Sigmoid colon (tissue), 7 donors: ENCODE data around the gene SPRR5. TPM values are rescaled to one million over a fixed set of nuclear protein-coding genes. Genes with fewer than 3 reads are reported as not detected.

Source experiments
- DNase-seq: peaks from one replicate; pipeline ENCODE4 v3.0.0-alpha.2; 2019
- H3K27ac ChIP-seq, 4 donors: fragments of 200-600 bp; sonication (generic); one replicate each; pipeline ENCODE4 v1.5.1; 2016 to 2019; ENCODE audit warnings: mild to moderate bottlenecking in 1 of 4
- H3K27me3 ChIP-seq, 3 donors: fragments of 200-600 bp; sonication (generic); one replicate each; pipeline ENCODE4 v1.5.1; 2019; ENCODE audit warnings: mild to moderate bottlenecking in 1 of 3
- H3K36me3 ChIP-seq, 4 donors: fragments of 200-600 bp; sonication (generic); one replicate each; pipeline ENCODE4 v1.5.1; 2016 to 2019
- H3K4me1 ChIP-seq, 4 donors: fragments of 200-600 bp; sonication (generic); one replicate each; pipeline ENCODE4 v1.5.1; 2017 to 2019
- H3K4me3 ChIP-seq, 4 donors: fragments of 200-600 bp; sonication (generic); one replicate each; pipeline ENCODE4 v1.5.1; 2017 to 2019; ENCODE audit warnings: mild to moderate bottlenecking in 2 of 4, moderate library complexity in 1 of 4
- H3K9me3 ChIP-seq, 4 donors: fragments of 200-600 bp in 3 of 4; sonication (generic) in 3 of 4; one replicate each; pipeline versions ENCODE4 v1.5.1 to v1.6.1; 2013 to 2019
- CTCF ChIP-seq, 4 experiments: fragments of 450-650 bp in 3 of 4; fragments of 200-600 bp in 1 of 4; IDR thresholded peaks; one replicate each; pipeline ENCODE4 v1.5.1; 2016 to 2019; ENCODE audit warnings: antibody characterized with exemption in 4 of 4, mild to moderate bottlenecking in 3 of 4, moderate library complexity in 2 of 4
- EP300 ChIP-seq, 4 donors: sonication (generic); formaldehyde crosslinking; IDR thresholded peaks; one replicate each; pipeline ENCODE4 v1.6.1; 2017; ENCODE audit warnings: antibody characterized with exemption in 4 of 4
- POLR2A ChIP-seq, 2 donors: fragments of 450-650 bp; IDR thresholded peaks; one replicate each; pipeline ENCODE4 v1.6.1; 2016; ENCODE audit warnings: antibody characterized with exemption in 2 of 2, mild to moderate bottlenecking in 2 of 2, moderate library complexity in 2 of 2
- POLR2AphosphoS5 ChIP-seq, 4 donors: sonication (generic); formaldehyde crosslinking; IDR thresholded peaks; one replicate each; pipeline ENCODE4 v1.6.1; 2017; ENCODE audit warnings: antibody characterized with exemption in 4 of 4
- WGBS, 2 donors: extraction: QIAGEN DNeasy Blood & Tissue Kit; methylation state at CpG; one replicate each; pipeline ENCODE4 v1.1.7; 2013; 5-methylcytosine and 5-hydroxymethylcytosine counted together
- intact Hi-C: fragments of 100-400 bp; cut with DNase I; formaldehyde crosslinking; loops from one replicate; pipeline ENCODE4 v1.15.1; 2023
- polyA plus RNA-seq, 3 donors: library from polyadenylated mRNA; stranded (reverse); fragments of 200-250 nt; gene quantifications; one replicate each; pipeline ENCODE4 v1.2.3, GENCODE V29; 2013
- total RNA-seq, 4 donors: library from RNA; depleted of rRNA; stranded (reverse); fragments of >200 nt; gene quantifications; one replicate each; pipeline ENCODE4 v1.1.0, GENCODE V29; 2016
- donor health status: healthy with polysubstance abuse.
- donor health status: Bipolar disorder and iron deficiency.
- donor health status: healthy.

Gene SPRR5
- total and polyA plus RNA-seq, 7 donors = not detected

- Histone ChIP-seq H3K27ac (no peak overlapping the region), H3K4me3 (no peak overlapping the region), H3K27me3 (peaks cover 0 to 7% (median 0%) of the 10 kb centered on the region in 3 donors), H3K4me1 (no peaks in the 10 kb centered on the region), H3K36me3 (no peaks in the 10 kb centered on the region), H3K9me3 (no peaks in the 10 kb centered on the region)
- TF ChIP-seq EP300 (IDR thresholded peaks at IDR 0.05) (no peak), POLR2AphosphoS5 (IDR thresholded peaks at IDR 0.05) (no peak), POLR2A (IDR thresholded peaks at IDR 0.05) (no peak), CTCF (IDR thresholded peaks at IDR 0.05) (no peak)
- 86 to 90% methylated on average over 3 of the region's 3 CpGs for WGBS, 2 donors
- intact Hi-C loops = no loop called here
- no peak for DNase-seq
Observed at GRCh38 chr1:152909206-152909605, 37.8 kb upstream of the SPRR5 start.

DNA sequence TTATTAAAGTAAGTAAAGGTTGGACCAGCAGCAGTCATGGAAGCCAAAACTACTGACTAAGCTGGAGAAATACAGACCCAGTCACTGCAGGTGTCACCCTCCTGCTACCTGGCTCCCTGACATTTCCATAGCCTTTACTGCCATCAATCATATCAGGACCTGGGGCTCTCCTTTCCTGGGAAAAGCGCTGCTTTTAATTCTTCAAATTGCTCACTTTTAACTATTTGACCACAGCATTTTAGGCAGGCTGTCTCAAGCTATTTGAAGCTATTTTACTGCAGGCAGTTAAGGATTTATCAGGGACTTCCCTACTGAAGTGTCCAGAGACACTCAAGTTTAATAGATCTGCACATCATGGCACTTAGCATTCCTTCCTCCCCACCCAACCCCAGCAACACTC lies 34.5 kb upstream of the SPRR5 start:
- H3K9me3 ChIP-seq = no peaks in the 10 kb centered on the region

GRCh38 chr1:152912900-152913299 lies 34.1 kb upstream of the SPRR5 start:
- TF ChIP-seq POLR2AphosphoS5 (IDR thresholded peaks at IDR 0.05) (no peak), EP300 (IDR thresholded peaks at IDR 0.05) (no peak), POLR2A (IDR thresholded peaks at IDR 0.05) (no peak), CTCF (IDR thresholded peaks at IDR 0.05) (no peak)
- Histone ChIP-seq H3K9me3 (no peaks in the 10 kb centered on the region), H3K36me3 (no peaks in the 10 kb centered on the region), H3K27me3 (peaks cover 0 to 7% (median 0%) of the 10 kb centered on the region in 3 donors), H3K27ac (no peak overlapping the region), H3K4me3 (no peak overlapping the region), H3K4me1 (no peaks in the 10 kb centered on the region)
- DNase-seq = no peak
- 46 to 53% methylated on average over 5 of the region's 5 CpGs for WGBS, 2 donors
- intact Hi-C loops = no loop called here

More for the DNA sequence above, 34.5 kb upstream of the SPRR5 start:
- Histone ChIP-seq H3K36me3 (no peaks in the 10 kb centered on the region), H3K4me1 (no peaks in the 10 kb centered on the region), H3K27ac (no peak overlapping the region), H3K4me3 (no peak overlapping the region), H3K27me3 (peaks cover 0 to 7% (median 0%) of the 10 kb centered on the region in 3 donors)
- WGBS, 2 donors = 46 to 69% methylated on average over 1 of the region's 1 CpG
- DNase-seq = no peak
- TF ChIP-seq EP300 (IDR thresholded peaks at IDR 0.05) (no peak), POLR2A (IDR thresholded peaks at IDR 0.05) (no peak), CTCF (IDR thresholded peaks at IDR 0.05) (no peak), POLR2AphosphoS5 (IDR thresholded peaks at IDR 0.05) (no peak)
- intact Hi-C loops = no loop called here

- Histone ChIP-seq H3K4me1 (no peaks in the 10 kb centered on the region), H3K9me3 (no peaks in the 10 kb centered on the region), H3K27me3 (no peaks in the 10 kb centered on the region), H3K36me3 (no peaks in the 10 kb centered on the region), H3K4me3 (no peak overlapping the region), H3K27ac (no peak overlapping the region)
- intact Hi-C loops = no loop called here
- no peak for DNase-seq
- no peak for TF ChIP-seq POLR2AphosphoS5 (IDR thresholded peaks at IDR 0.05)
- TF ChIP-seq POLR2A (IDR thresholded peaks at IDR 0.05) = no peak
- TF ChIP-seq CTCF (IDR thresholded peaks at IDR 0.05) = no peak
- TF ChIP-seq EP300 (IDR thresholded peaks at IDR 0.05) = no peak
- WGBS, 2 donors = 7 to 34% methylated on average over 3 of the region's 3 CpGs
Observed at GRCh38 chr1:152917794-152918193, 29.2 kb upstream of the SPRR5 start.

- no peak overlapping the region for H3K27ac ChIP-seq
- H3K4me1 ChIP-seq = no peaks in the 10 kb centered on the region
- no peak for DNase-seq
- intact Hi-C loops = no loop called here
- no peak overlapping the region for H3K4me3 ChIP-seq
- H3K9me3 ChIP-seq = no peaks in the 10 kb centered on the region
- TF ChIP-seq EP300 (IDR thresholded peaks at IDR 0.05) = no peak
- no peak for TF ChIP-seq POLR2AphosphoS5 (IDR thresholded peaks at IDR 0.05)
- TF ChIP-seq POLR2A (IDR thresholded peaks at IDR 0.05) = no peak
- TF ChIP-seq CTCF (IDR thresholded peaks at IDR 0.05) = no peak
- no peaks in the 10 kb centered on the region for H3K27me3 ChIP-seq
- no peaks in the 10 kb centered on the region for H3K36me3 ChIP-seq
Observed at GRCh38 chr1:152919071-152919470, 27.9 kb upstream of the SPRR5 start.
